Coronary artery (tissue), 2 donors: Measurements from ENCODE around the gene MT1B.

ENCODE experiments used
- DNase-seq: peaks from one replicate; pipeline ENCODE4 v3.0.0-alpha.2; 2017; ENCODE audit warnings: low spot score
- H3K27ac ChIP-seq, 2 donors: fragments of 200-600 bp; sonication (generic); one replicate each; pipeline ENCODE4 v1.5.1; 2016 to 2019
- H3K4me3 ChIP-seq: fragments of 200-600 bp; sonication (generic); 2 replicates; pipeline ENCODE4 v1.5.1; 2016; ENCODE audit warnings: mild to moderate bottlenecking, moderate library complexity
- TF ChIP-seq, protein P1 (sequence below): fragments of 200-600 bp; sonication (generic); IDR thresholded peaks from one replicate; pipeline ENCODE4 v1.5.1; 2019; ENCODE audit warnings: antibody characterized with exemption

Gene MT1B

DNA sequence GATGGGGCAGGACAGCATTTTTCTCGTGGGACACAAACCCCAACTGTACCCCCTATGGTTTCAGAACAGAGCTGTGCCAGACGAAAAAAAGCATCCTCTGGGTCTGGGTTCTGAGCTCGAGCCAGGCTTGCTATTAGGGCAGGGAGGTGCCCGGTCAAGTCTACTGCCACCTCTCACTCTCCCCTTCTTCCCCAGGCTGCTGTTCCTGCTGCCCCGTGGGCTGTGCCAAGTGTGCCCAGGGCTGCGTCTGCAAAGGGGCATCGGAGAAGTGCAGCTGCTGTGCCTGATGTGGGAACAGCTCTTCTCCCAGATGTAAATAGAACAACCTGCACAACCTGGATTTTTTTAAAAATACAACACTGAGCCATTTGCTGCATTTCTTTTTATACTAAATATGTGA lies 25.0 kb upstream of the MT1B start:
- peak; percentile 77 for DNase-seq
- peak overlapping the region; percentile 94 to 96 for H3K27ac ChIP-seq
- peak overlapping the region; percentile 80 for H3K4me3 ChIP-seq
- TF ChIP-seq, protein P1, sequence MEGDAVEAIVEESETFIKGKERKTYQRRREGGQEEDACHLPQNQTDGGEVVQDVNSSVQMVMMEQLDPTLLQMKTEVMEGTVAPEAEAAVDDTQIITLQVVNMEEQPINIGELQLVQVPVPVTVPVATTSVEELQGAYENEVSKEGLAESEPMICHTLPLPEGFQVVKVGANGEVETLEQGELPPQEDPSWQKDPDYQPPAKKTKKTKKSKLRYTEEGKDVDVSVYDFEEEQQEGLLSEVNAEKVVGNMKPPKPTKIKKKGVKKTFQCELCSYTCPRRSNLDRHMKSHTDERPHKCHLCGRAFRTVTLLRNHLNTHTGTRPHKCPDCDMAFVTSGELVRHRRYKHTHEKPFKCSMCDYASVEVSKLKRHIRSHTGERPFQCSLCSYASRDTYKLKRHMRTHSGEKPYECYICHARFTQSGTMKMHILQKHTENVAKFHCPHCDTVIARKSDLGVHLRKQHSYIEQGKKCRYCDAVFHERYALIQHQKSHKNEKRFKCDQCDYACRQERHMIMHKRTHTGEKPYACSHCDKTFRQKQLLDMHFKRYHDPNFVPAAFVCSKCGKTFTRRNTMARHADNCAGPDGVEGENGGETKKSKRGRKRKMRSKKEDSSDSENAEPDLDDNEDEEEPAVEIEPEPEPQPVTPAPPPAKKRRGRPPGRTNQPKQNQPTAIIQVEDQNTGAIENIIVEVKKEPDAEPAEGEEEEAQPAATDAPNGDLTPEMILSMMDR: no peak

DNA sequence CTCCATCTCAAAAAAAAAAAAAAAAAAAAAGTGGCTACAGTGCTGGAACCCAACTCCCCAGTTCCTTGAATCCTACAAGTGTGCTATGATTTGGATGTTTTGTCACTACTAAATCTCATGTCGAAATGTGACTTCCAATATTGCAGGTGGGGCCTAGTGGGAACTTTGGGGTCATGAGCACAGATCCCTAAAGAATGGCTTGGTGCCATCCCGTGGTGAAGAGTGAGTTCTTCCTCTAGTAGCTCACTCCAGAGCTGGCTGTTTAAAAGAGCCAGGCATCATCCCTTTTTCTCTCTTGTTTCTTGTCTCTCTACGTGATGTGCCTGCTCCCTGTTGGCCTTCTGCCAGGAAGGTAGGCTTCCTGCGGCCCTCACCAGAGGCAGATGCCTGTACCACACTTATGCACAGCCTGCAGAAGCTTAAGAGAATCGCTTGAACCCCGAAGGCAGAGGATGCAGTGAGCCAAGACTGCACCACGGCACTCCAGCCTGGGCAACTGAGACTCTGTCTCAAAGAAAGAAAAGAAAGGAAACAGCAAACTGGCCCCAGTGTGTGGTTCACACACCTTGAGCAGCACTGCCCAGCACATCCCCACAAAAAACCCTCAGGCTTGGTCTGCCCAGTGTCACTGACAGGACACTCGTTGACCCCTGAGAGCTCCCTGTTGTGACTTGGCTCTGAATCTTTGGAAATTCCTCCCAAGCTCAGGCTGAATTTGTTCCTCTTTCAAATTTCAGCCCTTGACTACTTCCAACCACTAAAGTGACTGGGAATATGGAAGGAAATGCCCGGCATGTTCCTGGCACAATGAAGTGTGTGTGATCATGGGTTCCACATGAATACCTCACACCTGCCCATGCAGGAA lies 23.0 kb upstream of the MT1B start:
- Histone ChIP-seq H3K4me3 (no peak overlapping the region), H3K27ac (peak overlapping the region; percentile 46)
- TF ChIP-seq, protein P1: no peak
- DNase-seq: no peak

DNA sequence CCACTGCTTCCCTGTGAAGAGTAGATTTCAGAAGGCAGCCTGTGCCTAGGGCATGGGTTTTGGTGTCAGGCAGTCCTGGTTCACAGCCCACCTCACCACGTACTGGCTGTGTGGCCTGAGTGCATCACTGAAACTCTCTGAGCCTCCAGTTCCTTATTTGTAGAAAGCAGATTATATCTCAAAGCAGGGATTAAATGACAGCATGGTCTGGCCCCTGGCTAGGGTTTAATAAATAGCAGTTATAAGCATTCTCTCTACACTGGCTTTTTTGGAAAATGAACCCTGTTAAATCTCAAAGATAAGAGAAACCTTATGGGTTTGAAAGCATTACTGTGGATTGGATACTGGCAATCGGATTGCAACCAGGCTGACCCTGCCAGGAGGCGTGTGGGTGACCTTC lies 22.2 kb upstream of the MT1B start:
- TF ChIP-seq, protein P1: no peak
- Histone ChIP-seq H3K4me3 (no peak overlapping the region), H3K27ac (peak overlapping the region in 1 of 2 donors; percentile 46)
- DNase-seq: no peak

DNA sequence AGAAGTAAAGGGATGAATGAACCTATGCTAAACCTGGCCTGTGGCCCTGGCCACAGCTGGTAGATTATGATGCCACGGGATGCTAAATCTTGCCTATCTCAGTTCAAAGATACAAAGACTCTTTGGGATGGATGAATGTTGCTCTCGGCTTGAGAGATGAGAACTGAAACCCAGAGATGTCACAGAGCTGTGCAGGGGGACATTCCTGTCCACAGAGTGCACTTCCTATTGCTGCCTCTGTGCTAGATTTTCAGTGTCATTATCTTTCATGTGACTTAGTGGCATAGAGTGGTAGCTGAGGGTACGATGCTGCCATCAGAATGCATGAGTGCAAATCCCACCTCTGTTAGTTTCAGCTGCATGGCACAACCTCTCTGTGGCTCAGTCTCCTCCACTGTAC lies 21.6 kb upstream of the MT1B start:
- TF ChIP-seq, protein P1: no peak
- no peak for DNase-seq
- no peak overlapping the region for H3K27ac ChIP-seq
- no peak overlapping the region for H3K4me3 ChIP-seq

DNA sequence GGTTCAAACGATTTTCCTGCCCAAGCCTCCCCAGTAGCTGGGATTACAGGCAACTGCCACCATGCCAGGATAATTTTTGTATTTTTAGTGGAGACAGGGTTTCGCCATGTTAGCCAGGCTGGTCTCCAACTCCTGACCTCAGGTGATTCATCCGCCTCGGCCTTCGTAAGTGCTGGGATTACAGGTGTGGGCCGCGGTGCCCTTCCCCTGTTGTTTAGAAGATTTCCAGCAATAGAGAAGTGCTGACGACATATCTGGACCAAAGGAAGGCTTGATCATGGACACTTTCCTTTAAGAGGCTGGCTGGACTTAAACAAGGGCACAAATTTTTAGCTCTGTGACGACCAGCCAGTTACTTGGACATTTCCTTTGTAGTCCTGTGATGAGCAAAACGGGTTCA lies 20.5 kb upstream of the MT1B start:
- Histone ChIP-seq H3K4me3 (no peak overlapping the region), H3K27ac (peak overlapping the region; percentile 85 to 90)
- DNase-seq: no peak

DNA sequence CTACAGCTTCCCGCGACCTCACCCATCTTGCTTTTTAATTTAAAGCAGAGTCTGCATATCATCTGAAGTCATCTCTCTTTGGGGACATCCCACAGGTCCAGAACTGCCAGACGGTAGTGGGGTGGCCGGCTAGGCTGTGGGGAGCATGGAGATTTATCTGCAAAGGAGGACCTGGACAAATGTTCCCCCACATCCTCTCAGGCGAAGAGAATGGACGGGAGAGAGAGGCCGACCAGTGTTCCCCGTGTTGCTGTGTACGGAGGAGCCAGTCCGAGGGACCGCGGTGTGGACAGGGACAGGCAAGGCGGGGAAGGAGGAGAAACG lies 19.9 kb upstream of the MT1B start:
- peak overlapping the region; percentile 72 for H3K4me3 ChIP-seq
- DNase-seq: no peak
- TF ChIP-seq, protein P1: no peak
- peak overlapping the region; percentile 85 to 90 for H3K27ac ChIP-seq

More for the DNA sequence above, 20.5 kb upstream of the MT1B start:
- TF ChIP-seq, protein P1: no peak

DNA sequence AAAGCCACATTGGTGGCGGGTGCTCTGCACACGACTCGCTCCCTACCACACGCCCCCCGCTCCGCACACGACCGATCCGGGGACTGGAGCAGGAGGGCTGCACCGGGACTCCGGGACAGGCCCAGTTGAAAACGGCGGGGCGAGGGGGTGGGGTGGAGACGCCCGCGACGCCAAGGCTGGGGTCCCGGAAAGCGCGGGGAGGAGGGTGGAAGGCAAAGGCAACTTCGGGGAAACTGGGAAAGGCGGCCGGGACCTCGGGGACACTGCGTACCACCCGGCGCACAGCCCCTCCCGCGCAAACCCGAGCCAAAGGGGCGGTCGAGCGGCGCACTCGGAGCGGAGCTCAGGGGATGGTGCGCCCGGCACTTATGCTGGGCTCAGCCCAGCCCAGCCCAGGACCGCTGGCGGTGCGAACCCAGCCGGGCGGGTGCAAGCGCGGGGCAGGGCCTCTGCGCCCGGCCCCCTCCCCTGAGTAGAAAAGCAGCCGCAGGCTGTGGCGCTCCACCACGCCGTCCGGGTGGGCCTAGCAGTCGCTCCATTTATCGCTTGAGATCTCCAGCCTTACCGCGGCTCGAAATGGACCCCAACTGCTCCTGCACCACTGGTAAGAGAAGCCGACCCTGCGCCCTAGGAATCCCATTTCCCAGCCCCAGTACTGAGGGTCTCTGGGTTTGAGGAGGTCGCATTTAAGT lies 19.4 kb upstream of the MT1B start, which contains the start of gene MT1M:
TSS of gene MT1M (plus strand) at position 504 of the 692 bp plus-strand sequence. CDS start at position 577, 73 bp downstream.
- peak within 1 kb of the TSS; percentile 85 to 90 for H3K27ac ChIP-seq
- TF ChIP-seq, protein P1: no peak
- peak within 1 kb of the TSS; percentile 72 for H3K4me3 ChIP-seq
- DNase-seq: peak; percentile 92
